RPMI8226 (cell line): Measurements from ENCODE around the gene CENPX.
"Not testable (repeated sequence)": the region's sequence is repeated elsewhere in the genome, so short reads cannot be mapped to it uniquely, and the experiment has no call there.

Experiments used
- DNase-seq: peaks from one replicate; pipeline ENCODE4 v3.0.0-alpha.2; 2015

Gene CENPX

GRCh38 chr17:82038796-82039409, 16.2 kb upstream of the CENPX start:
- not testable (repeated sequence) for DNase-seq

GRCh38 chr17:82037889-82038195, 15.2 kb upstream of the CENPX start:
- no peak for DNase-seq

GRCh38 chr17:82037092-82037888, 14.6 kb upstream of the CENPX start, which contains the start of gene DCXR:
Gene DCXR (minus strand): TSS chr17:82037697. CDS start chr17:82037682, 15 bp downstream.
- peak; percentile 97 for DNase-seq

GRCh38 chr17:82036634-82037091, 14.0 kb upstream of the CENPX start:
- DNase-seq, result no peak

GRCh38 chr17:82035956-82036633, 13.4 kb upstream of the CENPX start:
- DNase-seq, result no peak

- DNase-seq, result no peak
Measured at GRCh38 chr17:82035488-82035887, 12.8 kb upstream of the CENPX start.

- no peak for DNase-seq
Measured at GRCh38 chr17:82034371-82035011, 11.8 kb upstream of the CENPX start.

GRCh38 chr17:82033359-82034085, 10.8 kb upstream of the CENPX start:
- DNase-seq, result no peak

- DNase-seq, result peak; percentile 89
Measured at GRCh38 chr17:82031885-82032627, 9.4 kb upstream of the CENPX start.

- DNase-seq, result peak; percentile 72
Measured at GRCh38 chr17:82031303-82031884, 8.7 kb upstream of the CENPX start, which contains the start of gene RAC3. Gene RAC3 (plus strand): TSS chr17:82031678. CDS start chr17:82031762, 84 bp downstream.

- peak; percentile 90 for DNase-seq
Measured at GRCh38 chr17:82030470-82031302, 8.0 kb upstream of the CENPX start.

GRCh38 chr17:82029990-82030469, 7.4 kb upstream of the CENPX start:
- no peak for DNase-seq

GRCh38 chr17:82029391-82029790, 6.7 kb upstream of the CENPX start:
- no peak for DNase-seq

- DNase-seq, result no peak
Measured at GRCh38 chr17:82028966-82029365, 6.3 kb upstream of the CENPX start.

GRCh38 chr17:82028246-82028645, 5.6 kb upstream of the CENPX start:
- DNase-seq, result no peak

- DNase-seq, result no peak
Measured at GRCh38 chr17:82025401-82026107, 2.9 kb upstream of the CENPX start.

GRCh38 chr17:82024859-82025258, 2.2 kb upstream of the CENPX start:
- DNase-seq, result no peak

- peak; percentile 61 for DNase-seq
Measured at GRCh38 chr17:82023447-82024241, 966 bp upstream of the CENPX start.

GRCh38 chr17:82022981-82023446, 336 bp upstream of the CENPX start, which contains the start of gene LRRC45:
Gene LRRC45 (plus strand): TSS chr17:82023305. CDS start chr17:82023644, 339 bp downstream.
- DNase-seq, result peak; percentile 99
